D721Med (cell line): ENCODE data around the gene BTBD19.

Experiments used
- DNase-seq: peaks from one replicate; pipeline ENCODE4 v3.0.0; 2011; ENCODE audit warnings: low spot score; ENCODE audit not compliant: insufficient read length
- FAIRE-seq: peaks from 2 replicates; lab custom pipeline; 2011; peaks lifted over from hg19 to GRCh38; lab: Jason Lieb, UNC
- TF ChIP-seq, protein P1 (sequence below): IDR thresholded peaks from 2 replicates; pipeline ENCODE4 v1.5.1; 2012; ENCODE audit warnings: mild to moderate bottlenecking, control low read depth; ENCODE audit not compliant: insufficient read depth; ENCODE audit errors: missing control alignments

BTBD19 gene

DNA sequence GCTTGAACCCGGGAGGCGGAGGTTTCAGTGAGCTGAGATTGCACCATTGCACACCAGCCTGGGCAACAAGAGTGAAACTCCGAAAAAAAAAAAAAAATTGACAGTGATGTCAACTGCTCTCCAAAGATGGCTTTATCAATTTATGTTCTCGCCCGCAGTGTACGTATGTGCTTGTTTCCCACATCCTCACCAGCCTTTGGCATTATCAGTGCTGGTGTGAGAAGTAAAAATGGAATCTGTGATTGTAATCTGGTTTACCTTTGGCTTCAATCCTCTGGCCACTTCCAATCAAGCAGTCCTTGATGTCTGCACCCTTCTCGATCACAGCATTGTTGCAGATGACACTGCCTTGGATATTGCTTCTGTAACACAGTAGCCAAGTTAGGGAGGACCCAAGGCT, 49.1 kb downstream of the BTBD19 start:
- DNase-seq (no peak), FAIRE-seq (no peak)
- TF ChIP-seq, protein P1, sequence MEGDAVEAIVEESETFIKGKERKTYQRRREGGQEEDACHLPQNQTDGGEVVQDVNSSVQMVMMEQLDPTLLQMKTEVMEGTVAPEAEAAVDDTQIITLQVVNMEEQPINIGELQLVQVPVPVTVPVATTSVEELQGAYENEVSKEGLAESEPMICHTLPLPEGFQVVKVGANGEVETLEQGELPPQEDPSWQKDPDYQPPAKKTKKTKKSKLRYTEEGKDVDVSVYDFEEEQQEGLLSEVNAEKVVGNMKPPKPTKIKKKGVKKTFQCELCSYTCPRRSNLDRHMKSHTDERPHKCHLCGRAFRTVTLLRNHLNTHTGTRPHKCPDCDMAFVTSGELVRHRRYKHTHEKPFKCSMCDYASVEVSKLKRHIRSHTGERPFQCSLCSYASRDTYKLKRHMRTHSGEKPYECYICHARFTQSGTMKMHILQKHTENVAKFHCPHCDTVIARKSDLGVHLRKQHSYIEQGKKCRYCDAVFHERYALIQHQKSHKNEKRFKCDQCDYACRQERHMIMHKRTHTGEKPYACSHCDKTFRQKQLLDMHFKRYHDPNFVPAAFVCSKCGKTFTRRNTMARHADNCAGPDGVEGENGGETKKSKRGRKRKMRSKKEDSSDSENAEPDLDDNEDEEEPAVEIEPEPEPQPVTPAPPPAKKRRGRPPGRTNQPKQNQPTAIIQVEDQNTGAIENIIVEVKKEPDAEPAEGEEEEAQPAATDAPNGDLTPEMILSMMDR, result no peak

DNA sequence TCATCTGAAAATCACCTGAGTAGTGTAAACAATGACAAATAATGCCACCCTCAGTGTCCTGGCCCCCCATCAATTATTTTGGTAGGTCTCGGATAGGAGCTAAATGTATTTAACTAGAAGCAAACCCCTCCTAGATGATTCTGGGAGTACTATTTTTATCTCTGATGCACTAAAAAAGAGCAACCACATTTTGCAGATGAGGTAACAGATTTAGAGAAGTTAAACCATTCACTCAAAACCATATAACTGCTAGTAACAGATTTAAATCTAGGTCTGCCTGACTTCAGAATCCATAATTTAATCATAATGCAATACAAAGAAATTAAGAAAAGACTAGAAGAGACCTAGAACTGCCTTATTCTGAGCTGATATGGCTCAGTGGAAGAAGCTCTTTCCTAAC, 52.0 kb downstream of the BTBD19 start:
- FAIRE-seq (no peak), DNase-seq (no peak)
- TF ChIP-seq, protein P1, result no peak

DNA sequence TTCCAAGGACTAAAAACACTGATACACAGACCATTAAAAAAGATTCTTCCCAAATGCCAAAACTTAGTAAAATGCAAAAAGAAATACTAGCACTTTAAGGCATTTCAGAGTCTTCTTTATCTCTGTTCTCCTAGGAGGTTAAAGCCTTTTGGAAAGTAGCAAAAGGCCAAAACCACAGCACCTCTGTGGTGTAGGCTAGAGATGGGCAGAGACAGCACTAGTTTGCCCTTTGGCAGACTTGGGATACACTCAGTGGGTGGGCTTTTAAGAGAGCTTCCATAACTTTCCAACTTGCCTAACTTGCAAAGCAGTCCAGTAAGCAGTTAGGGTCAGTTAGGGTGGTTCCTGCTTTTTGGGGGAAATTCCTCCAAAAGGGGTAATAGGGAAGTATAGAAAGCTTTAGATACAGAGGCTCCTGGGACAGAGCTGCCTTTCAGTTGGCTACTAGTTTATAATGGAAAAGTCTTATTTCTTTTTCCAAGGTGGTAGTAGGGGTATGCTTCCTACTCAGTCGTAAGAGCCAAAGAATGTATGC, 52.6 kb downstream of the BTBD19 start:
- FAIRE-seq (no peak), DNase-seq (no peak)
- TF ChIP-seq, protein P1, result no peak

DNA sequence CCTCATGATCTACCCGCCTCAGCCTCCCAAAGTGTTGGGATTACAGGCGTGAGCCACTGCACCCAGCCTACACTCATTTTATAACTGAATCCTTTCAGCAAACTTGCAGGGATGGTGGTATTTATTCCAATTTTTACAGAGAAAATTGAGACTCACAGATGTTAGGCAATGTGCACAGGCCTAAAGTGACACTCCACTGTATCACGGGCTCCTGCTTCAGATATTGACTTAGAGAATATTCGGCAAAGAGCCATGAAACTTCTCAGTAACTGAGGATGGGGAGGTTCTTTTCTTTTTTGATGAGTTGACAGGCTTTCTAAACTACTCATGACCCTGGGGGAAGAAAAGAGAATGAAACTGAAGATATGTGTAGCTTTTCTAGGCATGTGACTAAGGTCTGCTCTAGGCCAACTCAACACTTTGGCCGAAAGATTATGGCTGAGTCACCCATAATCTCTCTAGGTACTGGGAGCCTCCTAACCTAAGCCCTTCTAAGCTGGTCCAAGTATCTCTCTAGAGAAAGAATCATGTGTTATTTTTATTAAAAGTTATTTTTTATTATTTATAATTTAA, 54.6 kb downstream of the BTBD19 start:
- DNase-seq (no peak), FAIRE-seq (no peak)
- TF ChIP-seq, protein P1, result no peak
